HG03521 (cell line): ENCODE data around the gene MED13L.
A peak's percentile ranks its signal among the peaks of the same experiment; 100 is the strongest.

Experiments used
- ATAC-seq: cut with Tn5 transposase; IDR thresholded peaks from one replicate; pipeline ENCODE4 v1.9.1; 2021; ENCODE audit warnings: mild to moderate bottlenecking, moderate library complexity; ENCODE audit not compliant: unreplicated experiment

MED13L gene

GRCh38 chr12:116066381-116067230, 210.9 kb downstream of the MED13L start:
- no peak for ATAC-seq

GRCh38 chr12:116065606-116066005, 211.9 kb downstream of the MED13L start:
- ATAC-seq, result no peak

GRCh38 chr12:116064493-116064892, 213.0 kb downstream of the MED13L start:
- no peak for ATAC-seq

DNA sequence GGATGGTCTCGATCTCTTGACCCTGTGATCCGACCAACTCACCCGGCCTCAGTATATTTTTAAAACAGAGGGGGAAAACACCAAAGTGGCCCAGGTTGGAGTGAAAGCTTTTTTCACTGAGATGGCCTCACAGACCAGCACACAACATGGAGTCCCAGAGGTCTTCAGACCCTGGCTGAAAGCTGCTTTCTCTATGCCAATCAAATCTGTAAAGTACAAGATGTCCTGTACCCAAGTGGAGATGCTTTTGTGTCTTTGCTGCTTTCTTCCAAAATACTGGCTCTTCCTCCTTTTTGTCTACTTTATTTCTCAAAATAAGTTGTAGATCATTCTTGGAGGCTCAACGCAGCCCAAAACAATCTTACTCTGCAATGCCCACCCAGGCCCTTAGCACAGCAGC, 214.8 kb downstream of the MED13L start:
- ATAC-seq, result no peak

- peak; percentile 58 for ATAC-seq
Observed at GRCh38 chr12:116060764-116061163, 216.7 kb downstream of the MED13L start.

GRCh38 chr12:116059904-116060303, 217.6 kb downstream of the MED13L start:
- no peak for ATAC-seq

GRCh38 chr12:116058574-116058973, 218.9 kb downstream of the MED13L start:
- ATAC-seq, result no peak

- no peak for ATAC-seq
Observed at GRCh38 chr12:116057356-116057755, 220.1 kb downstream of the MED13L start.

- no peak for ATAC-seq
Observed at GRCh38 chr12:116055895-116056607, 221.4 kb downstream of the MED13L start.

GRCh38 chr12:116054280-116054679, 223.2 kb downstream of the MED13L start:
- ATAC-seq, result no peak

GRCh38 chr12:116053479-116054200, 223.9 kb downstream of the MED13L start:
- ATAC-seq, result no peak

DNA sequence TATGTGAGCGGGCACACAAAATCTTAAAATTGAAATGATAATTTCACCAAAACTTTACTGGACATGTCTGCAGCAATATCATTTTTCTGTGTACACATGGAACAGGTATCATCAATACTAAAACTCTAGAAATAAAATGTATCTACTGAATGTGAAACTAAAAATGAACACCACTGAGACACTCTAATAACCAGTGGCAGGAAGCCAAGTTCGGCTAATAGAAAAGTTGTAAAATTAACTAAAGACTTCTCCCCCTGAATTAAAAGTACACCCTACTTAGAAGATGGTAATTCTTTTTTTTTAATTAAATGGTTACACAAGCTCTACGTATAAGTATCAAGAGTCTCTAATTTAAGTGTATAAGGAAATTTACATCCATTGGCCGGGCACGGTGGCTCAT, 227.2 kb downstream of the MED13L start:
- ATAC-seq, result no peak

DNA sequence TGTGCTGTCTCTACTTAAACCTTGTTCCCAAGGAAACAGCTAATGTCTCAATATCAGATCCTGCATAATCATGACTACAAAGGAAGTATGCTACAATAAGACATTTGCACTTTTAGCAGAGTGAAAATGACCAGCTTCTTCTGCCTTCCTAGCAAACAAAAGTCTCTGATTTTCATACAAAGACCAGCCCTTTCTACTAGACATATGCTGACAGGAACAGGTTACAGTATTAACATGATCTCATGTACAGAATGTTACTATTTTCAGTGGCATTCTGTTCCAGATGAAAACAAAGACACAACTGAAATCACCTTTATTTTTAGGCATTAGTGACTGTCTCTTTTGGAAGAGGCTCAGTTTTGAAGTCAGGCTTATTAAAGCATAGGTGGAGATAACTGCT, 228.6 kb downstream of the MED13L start:
- no peak for ATAC-seq

GRCh38 chr12:116046039-116046438, 231.5 kb downstream of the MED13L start:
- ATAC-seq, result no peak

GRCh38 chr12:116045150-116045549, 232.3 kb downstream of the MED13L start:
- ATAC-seq, result no peak

GRCh38 chr12:116043659-116044535, 233.6 kb downstream of the MED13L start:
- ATAC-seq, result no peak

GRCh38 chr12:116040402-116040801, 237.1 kb downstream of the MED13L start:
- ATAC-seq, result no peak

GRCh38 chr12:116039081-116039480, 238.4 kb downstream of the MED13L start:
- ATAC-seq, result no peak

- no peak for ATAC-seq
Observed at GRCh38 chr12:116037941-116038837, 239.3 kb downstream of the MED13L start.

GRCh38 chr12:116033765-116034164, 243.7 kb downstream of the MED13L start:
- ATAC-seq, result no peak
